ENCODE results near the gene CEP41.
A peak's percentile ranks its signal among the peaks of the same experiment; 100 is the strongest.

The CEP41 gene

GRCh38 chr7:130440527-130441365 is at the start of gene CEP41:
Gene CEP41 (minus strand): TSS chr7:130441016. CDS start chr7:130440966, 50 bp downstream.
- peak; percentile 100 for DNase-seq

- DNase-seq: peak; percentile 83
Observed at GRCh38 chr7:130490311-130490791, 49.5 kb upstream of the CEP41 start.

GRCh38 chr7:130489140-130489983 is 48.5 kb upstream of the CEP41 start:
- DNase-seq: no peak

GRCh38 chr7:130488392-130489139 is 47.8 kb upstream of the CEP41 start:
- DNase-seq: no peak

- peak; percentile 43 for DNase-seq
Observed at GRCh38 chr7:130486954-130487436, 46.2 kb upstream of the CEP41 start.

GRCh38 chr7:130486114-130486953 is 45.5 kb upstream of the CEP41 start:
- peak; percentile 88 for DNase-seq

GRCh38 chr7:130485734-130486113 is 44.9 kb upstream of the CEP41 start:
- DNase-seq: no peak

GRCh38 chr7:130483031-130483430 is 42.2 kb upstream of the CEP41 start:
- DNase-seq: no peak

GRCh38 chr7:130481898-130482297 is 41.1 kb upstream of the CEP41 start:
- DNase-seq: peak; percentile 12

- DNase-seq: no peak
Observed at GRCh38 chr7:130479716-130480400, 39.0 kb upstream of the CEP41 start.

- no peak for DNase-seq
Observed at GRCh38 chr7:130478991-130479390, 38.2 kb upstream of the CEP41 start.

- no peak for DNase-seq
Observed at GRCh38 chr7:130476297-130477150, 35.7 kb upstream of the CEP41 start.

GRCh38 chr7:130475776-130476175 is 35.0 kb upstream of the CEP41 start:
- peak; percentile 67 for DNase-seq

GRCh38 chr7:130473876-130474275 is 33.1 kb upstream of the CEP41 start:
- DNase-seq: no peak

GRCh38 chr7:130473289-130473688 is 32.5 kb upstream of the CEP41 start:
- DNase-seq: no peak

- DNase-seq: no peak
Observed at GRCh38 chr7:130471974-130472373, 31.2 kb upstream of the CEP41 start.

GRCh38 chr7:130468612-130469011 is 27.8 kb upstream of the CEP41 start:
- DNase-seq: no peak

GRCh38 chr7:130463553-130464434 is 23.0 kb upstream of the CEP41 start:
- DNase-seq: no peak

GRCh38 chr7:130461272-130461671 is 20.5 kb upstream of the CEP41 start:
- DNase-seq: no peak

Measured in retina (tissue), 1 donor.